PC-9 (cell line): ENCODE measurements around the gene ATP2B2. TPM values are rescaled to one million over a fixed set of nuclear protein-coding genes. Genes with fewer than 3 reads are reported as not detected.

ENCODE experiments used
- BruUV-seq: library from RNA; stranded (reverse); fragments of 400-500 nt; replicated peaks from 2 replicates; lab custom pipeline; 2021; lab: Mats Ljungman, UMichigan
- CTCF ChIA-PET: fragments of 300-600 bp; sonication (Branson Sonifier 250); formaldehyde crosslinking; loops from one replicate; lab custom pipeline; 2022; ENCODE audit warnings: antibody characterized with exemption; lab: Charles Lee
- POLR2A ChIA-PET: fragments of 300-600 bp; sonication (Branson Sonifier 250); formaldehyde crosslinking; loops from one replicate; lab custom pipeline; 2022; ENCODE audit warnings: antibody characterized with exemption; ENCODE audit not compliant: unreplicated experiment; lab: Charles Lee
- DNase-seq, 2 experiments: peaks; one replicate each; pipeline versions ENCODE4 v3.0.0 to v3.0.0-alpha.2; 2015 to 2022; ENCODE audit warnings: mixed read lengths in 1 of 2
- H2AFZ ChIP-seq: fragments of 200-600 bp; sonication (generic); 2 replicates; pipeline ENCODE4 v1.8.1; 2017; ENCODE audit warnings: antibody characterized with exemption
- H3F3A ChIP-seq: fragments of 200-600 bp; sonication (generic); 2 replicates; pipeline ENCODE4 v1.8.1; 2017; ENCODE audit warnings: antibody characterized with exemption, mild to moderate bottlenecking, low read depth; ENCODE audit not compliant: insufficient read depth
- H3K27ac ChIP-seq: fragments of 200-600 bp; sonication (generic); 2 replicates; pipeline ENCODE4 v1.6.1; 2016; ENCODE audit warnings: mixed run types
- H3K27me3 ChIP-seq: fragments of 200-600 bp; sonication (generic); 2 replicates; pipeline ENCODE4 v1.6.1; 2016; ENCODE audit warnings: low read depth, mixed run types; ENCODE audit not compliant: insufficient read depth
- H3K36me3 ChIP-seq: fragments of 200-600 bp; sonication (generic); 2 replicates; pipeline ENCODE4 v1.6.1; 2016; ENCODE audit warnings: low read depth, mixed run types
- H3K4me1 ChIP-seq: fragments of 200-600 bp; sonication (generic); replicated peaks from 2 replicates; pipeline ENCODE4 v1.6.1; 2016; ENCODE audit warnings: mixed run types; ENCODE audit not compliant: insufficient read depth
- H3K4me2 ChIP-seq: fragments of 200-600 bp; sonication (generic); 2 replicates; pipeline ENCODE4 v1.6.1; 2017; ENCODE audit warnings: mixed run types
- H3K4me3 ChIP-seq: fragments of 200-600 bp; sonication (generic); 2 replicates; pipeline ENCODE4 v1.6.1; 2016; ENCODE audit warnings: mixed run types
- H3K79me2 ChIP-seq: fragments of 200-600 bp; sonication (generic); 2 replicates; pipeline ENCODE4 v1.6.1; 2017; ENCODE audit warnings: low read depth, mixed run types
- H3K9me2 ChIP-seq: fragments of 200-600 bp; sonication (generic); 2 replicates; pipeline ENCODE4 v1.8.1; 2017; ENCODE audit warnings: mild to moderate bottlenecking; ENCODE audit not compliant: insufficient read depth
- H3K9me3 ChIP-seq: fragments of 200-600 bp; sonication (generic); 2 replicates; pipeline ENCODE4 v1.8.1; 2016; ENCODE audit warnings: low read depth; ENCODE audit not compliant: insufficient read depth
- H4K20me1 ChIP-seq: fragments of 200-600 bp; sonication (generic); 2 replicates; pipeline ENCODE4 v1.8.1; 2017; ENCODE audit not compliant: insufficient read depth
- EZH2 ChIP-seq: fragments of 200-600 bp; sonication (generic); IDR thresholded peaks from 2 replicates; pipeline ENCODE4 v1.8.0; 2017; ENCODE audit warnings: antibody characterized with exemption, low read depth
- intact Hi-C: fragments of 100-400 bp; cut with micrococcal nuclease; formaldehyde crosslinking; loops from one replicate; pipeline ENCODE4 v1.10.0; 2022; ENCODE audit not compliant: unreplicated experiment
- total RNA-seq: library from RNA; stranded (reverse); gene quantifications from 2 replicates; pipeline ENCODE4 v1.2.3, GENCODE V29; 2021
- TF ChIP-seq, protein P1 (sequence below): fragments of 200-600 bp; sonication (generic); conservative IDR thresholded peaks from 2 replicates; pipeline ENCODE4 v1.6.1; 2017; ENCODE audit warnings: mixed run types, antibody characterized with exemption, mild to moderate bottlenecking, moderate library complexity

ATP2B2 gene
- total RNA-seq, 1 experiment from 2014 or later = not detected

DNA sequence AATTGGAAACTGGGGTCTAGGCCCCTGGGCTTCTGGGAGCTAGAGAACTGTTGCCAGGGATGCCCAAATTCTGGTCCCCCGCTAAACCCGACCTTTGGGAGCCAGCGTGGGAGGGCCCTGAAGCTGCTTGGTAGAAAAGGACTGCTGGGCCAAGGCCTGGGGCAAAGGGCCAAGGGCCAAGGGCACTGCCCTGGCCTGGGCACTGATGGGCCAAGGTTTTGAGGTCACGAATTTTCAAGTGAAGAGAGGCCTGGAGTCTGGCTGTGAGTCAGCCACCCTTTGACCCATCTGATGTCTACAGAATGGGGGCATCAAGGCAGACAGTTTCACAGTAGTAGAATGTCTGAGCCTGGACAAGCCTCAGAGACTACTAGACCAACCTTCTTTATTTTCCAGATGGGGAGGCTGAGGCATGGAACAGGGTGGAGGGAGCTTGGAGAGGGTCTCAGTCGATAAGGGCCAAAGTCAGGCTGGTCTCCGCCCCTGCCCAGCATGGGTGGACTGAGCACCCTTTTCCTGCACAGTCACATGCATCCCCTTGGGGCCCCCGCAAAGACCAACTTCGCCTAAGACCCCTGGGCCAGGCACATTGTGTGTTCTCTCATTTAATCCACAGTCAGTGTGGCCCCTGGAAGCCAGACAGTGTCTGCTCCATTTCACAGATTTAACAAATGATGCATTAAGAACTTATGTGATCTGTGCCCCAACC is 66.3 kb downstream of the ATP2B2 start:
- TF ChIP-seq EZH2 = no peak
- TF ChIP-seq, protein P1, sequence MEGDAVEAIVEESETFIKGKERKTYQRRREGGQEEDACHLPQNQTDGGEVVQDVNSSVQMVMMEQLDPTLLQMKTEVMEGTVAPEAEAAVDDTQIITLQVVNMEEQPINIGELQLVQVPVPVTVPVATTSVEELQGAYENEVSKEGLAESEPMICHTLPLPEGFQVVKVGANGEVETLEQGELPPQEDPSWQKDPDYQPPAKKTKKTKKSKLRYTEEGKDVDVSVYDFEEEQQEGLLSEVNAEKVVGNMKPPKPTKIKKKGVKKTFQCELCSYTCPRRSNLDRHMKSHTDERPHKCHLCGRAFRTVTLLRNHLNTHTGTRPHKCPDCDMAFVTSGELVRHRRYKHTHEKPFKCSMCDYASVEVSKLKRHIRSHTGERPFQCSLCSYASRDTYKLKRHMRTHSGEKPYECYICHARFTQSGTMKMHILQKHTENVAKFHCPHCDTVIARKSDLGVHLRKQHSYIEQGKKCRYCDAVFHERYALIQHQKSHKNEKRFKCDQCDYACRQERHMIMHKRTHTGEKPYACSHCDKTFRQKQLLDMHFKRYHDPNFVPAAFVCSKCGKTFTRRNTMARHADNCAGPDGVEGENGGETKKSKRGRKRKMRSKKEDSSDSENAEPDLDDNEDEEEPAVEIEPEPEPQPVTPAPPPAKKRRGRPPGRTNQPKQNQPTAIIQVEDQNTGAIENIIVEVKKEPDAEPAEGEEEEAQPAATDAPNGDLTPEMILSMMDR = no peak
- Histone ChIP-seq H3F3A (no peaks in the 10 kb centered on the region), H2AFZ (no peak overlapping the region), H3K27ac (no peak overlapping the region), H3K4me2 (no peak overlapping the region), H3K79me2 (no peaks in the 10 kb centered on the region), H3K4me3 (no peak overlapping the region), H3K4me1 (no peaks in the 10 kb centered on the region), H3K9me2 (no peaks in the 10 kb centered on the region), H3K9me3 (no peaks in the 10 kb centered on the region), H3K27me3 (peaks cover 82% of the 10 kb centered on the region), H3K36me3 (no peaks in the 10 kb centered on the region), H4K20me1 (no peaks in the 10 kb centered on the region)
- intact Hi-C loops = no loop called here
- BruUV-seq = no TSS peak
- POLR2A ChIA-PET = no interaction called here
- CTCF ChIA-PET = no interaction called here
- no peak for DNase-seq

DNA sequence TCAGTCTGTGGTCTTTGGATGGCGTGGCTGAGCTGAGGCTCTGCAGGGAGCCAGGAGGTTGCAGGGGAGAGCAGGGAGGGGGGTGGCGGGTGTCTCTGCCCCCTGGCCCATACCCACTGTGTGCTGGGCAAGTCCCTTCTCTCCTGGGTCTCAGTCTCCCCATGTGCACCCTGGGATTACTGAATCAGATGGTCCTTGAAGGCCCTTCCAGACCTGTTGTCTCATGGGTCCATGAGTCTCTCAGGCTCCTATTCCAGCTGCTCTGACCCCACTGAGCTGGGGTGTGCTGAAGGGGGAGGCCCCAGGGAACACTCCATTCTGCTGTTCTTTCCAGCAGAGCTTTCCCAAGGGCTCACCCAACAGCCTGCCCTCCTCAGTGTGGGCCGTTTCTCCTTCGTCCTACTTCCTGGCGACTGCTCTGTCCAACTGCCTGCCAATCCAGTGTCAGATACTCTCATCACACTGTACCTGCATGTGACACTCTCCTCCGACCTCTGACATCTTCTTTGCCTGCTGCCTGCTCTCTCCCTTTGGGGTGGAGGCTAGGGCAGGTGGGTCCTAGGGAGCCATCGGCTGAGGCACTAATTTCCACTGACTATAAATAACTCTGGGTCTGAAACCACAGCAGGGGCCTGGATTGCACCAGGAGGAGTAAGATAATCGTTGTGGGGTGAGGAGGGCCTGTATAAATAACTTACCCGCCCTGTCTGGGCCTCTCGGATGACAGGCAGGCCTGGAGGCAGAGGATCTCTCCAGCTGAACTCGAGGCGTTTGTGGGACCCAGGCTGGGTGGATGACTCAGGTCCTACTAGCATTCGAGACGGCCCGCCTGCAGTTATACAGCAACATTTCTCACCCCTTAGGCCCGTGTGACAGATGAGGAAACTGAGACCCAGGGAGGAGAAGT is 67.1 kb downstream of the ATP2B2 start:
- H2AFZ ChIP-seq = no peak overlapping the region
- H3K79me2 ChIP-seq = no peaks in the 10 kb centered on the region
- ChIA-PET CTCF (no interaction called here), POLR2A (no interaction called here)
- BruUV-seq = no TSS peak
- H3K27me3 ChIP-seq = peaks cover 78% of the 10 kb centered on the region
- no peaks in the 10 kb centered on the region for H3K9me2 ChIP-seq
- no peaks in the 10 kb centered on the region for H3K9me3 ChIP-seq
- no peaks in the 10 kb centered on the region for H3K36me3 ChIP-seq
- no peaks in the 10 kb centered on the region for H4K20me1 ChIP-seq
- no peaks in the 10 kb centered on the region for H3K4me1 ChIP-seq
- H3K27ac ChIP-seq = no peak overlapping the region
- TF ChIP-seq, protein P1 = no peak
- TF ChIP-seq EZH2 = no peak
- H3K4me2 ChIP-seq = no peak overlapping the region
- intact Hi-C loops = no loop called here
- H3F3A ChIP-seq = no peaks in the 10 kb centered on the region
- no peak for DNase-seq
- no peak overlapping the region for H3K4me3 ChIP-seq

DNA sequence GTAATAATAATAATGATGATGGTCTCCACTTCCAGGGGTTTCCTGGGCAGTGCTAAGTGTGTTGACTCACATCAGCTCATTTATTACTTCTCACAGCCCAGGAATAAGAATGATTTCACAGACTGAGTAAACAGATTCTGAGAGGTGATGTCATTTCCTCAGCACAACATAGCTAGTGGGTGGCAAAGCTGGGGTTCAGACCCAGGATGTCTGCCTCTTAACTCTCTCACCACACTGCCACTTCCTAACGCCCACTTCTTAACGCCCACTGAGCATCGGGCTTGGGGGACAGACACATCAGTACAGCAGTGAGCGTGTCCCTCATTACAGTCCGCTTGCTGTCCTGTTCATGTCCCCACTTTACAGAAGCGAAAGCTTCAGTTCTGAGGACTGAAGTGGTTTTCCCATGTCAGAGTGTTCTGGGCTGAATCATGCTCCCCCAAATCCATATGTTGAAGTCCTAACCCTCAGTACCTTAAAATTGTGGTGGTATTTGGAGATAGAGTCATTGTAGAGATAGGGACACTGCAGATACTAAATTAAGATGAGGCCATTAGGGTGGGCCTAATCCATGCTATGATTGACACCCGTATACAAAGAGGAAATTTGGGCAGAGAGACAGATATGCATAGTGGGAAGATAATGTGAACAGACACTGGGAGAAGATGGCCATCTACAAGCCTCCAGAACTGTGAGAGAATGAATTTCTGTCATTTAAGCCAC is 68.0 kb downstream of the ATP2B2 start:
- TF ChIP-seq, protein P1 = no peak
- no peak for TF ChIP-seq EZH2
- Histone ChIP-seq H3K4me1 (no peaks in the 10 kb centered on the region), H3K9me3 (no peaks in the 10 kb centered on the region), H3K36me3 (no peaks in the 10 kb centered on the region), H3K79me2 (no peaks in the 10 kb centered on the region), H4K20me1 (no peaks in the 10 kb centered on the region), H3F3A (no peaks in the 10 kb centered on the region), H3K4me3 (no peak overlapping the region), H2AFZ (no peak overlapping the region), H3K9me2 (no peaks in the 10 kb centered on the region), H3K27me3 (peaks cover 77% of the 10 kb centered on the region), H3K27ac (no peak overlapping the region), H3K4me2 (no peak overlapping the region)
- ChIA-PET CTCF (no interaction called here), POLR2A (no interaction called here)
- BruUV-seq = no TSS peak
- intact Hi-C loops = no loop called here
- no peak for DNase-seq
